Mucosa of gallbladder (tissue), 1 donor: ENCODE measurements around the gene CFD. TPM values are rescaled to one million over a fixed set of nuclear protein-coding genes. Genes with fewer than 3 reads are reported as not detected.
"Not testable (repeated sequence)": the region's sequence is repeated elsewhere in the genome, so short reads cannot be mapped to it uniquely, and the experiment has no call there.

Source experiments
- DNase-seq: peaks from one replicate; pipeline ENCODE4 v3.0.0-alpha.2; 2020; ENCODE audit warnings: low spot score
- total RNA-seq: library from RNA; stranded (reverse); gene quantifications from one replicate; pipeline ENCODE4 v1.2.1, GENCODE V29; 2021
- donor health status: DM: no; HTN: no; CAD: no.

The CFD gene
- total RNA-seq, result 133 TPM

DNA sequence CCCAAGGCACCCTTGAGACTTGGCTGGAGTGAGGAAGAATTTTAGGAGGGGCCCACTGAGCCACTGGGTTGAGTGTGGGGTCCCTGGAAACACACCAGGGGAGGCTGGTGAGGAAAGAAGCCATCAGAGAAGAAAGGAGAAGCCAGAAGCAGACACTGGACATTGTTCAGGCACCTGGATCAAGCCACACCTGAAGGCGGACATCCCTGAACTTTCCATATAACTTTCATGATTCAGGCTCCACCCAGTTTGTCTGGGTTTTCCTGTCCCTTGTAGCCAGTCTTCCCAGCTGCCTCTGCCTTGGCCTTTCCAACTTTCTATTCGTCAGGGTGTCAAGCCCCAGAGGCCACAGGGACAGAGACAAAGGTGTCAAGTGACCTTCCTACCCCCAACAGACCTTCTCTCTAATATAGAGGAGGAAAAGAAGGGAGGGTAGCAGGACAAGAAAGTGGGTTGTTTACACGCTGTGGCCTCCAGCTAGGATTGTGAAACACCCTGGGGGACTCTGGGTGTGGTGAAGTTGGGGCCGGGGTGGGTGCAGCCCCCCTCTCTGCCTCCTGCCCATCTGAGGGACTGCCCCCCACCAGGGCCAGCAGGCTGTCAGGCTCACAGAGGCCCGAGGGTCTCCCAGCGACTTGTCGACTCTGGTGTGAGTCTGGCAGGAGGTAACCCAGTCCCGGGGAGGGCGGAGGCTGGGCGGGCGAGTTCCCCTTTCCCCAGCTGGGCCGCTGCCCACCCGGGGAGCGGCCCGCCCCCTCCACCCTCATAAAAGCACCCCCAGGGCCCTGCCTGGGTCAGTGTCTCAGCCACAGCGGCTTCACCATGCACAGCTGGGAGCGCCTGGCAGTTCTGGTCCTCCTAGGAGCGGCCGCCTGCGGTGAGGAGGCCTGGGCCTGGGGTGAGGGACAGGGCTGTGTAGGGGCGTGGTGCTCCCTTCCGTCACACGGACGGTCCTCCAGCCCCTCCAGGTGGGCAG is at the start of gene CFD:
Gene CFD (plus strand): TSS at position 797 of the 976 bp plus-strand sequence. CDS start 26 bp downstream, at position 823.
- no peak for DNase-seq

DNA sequence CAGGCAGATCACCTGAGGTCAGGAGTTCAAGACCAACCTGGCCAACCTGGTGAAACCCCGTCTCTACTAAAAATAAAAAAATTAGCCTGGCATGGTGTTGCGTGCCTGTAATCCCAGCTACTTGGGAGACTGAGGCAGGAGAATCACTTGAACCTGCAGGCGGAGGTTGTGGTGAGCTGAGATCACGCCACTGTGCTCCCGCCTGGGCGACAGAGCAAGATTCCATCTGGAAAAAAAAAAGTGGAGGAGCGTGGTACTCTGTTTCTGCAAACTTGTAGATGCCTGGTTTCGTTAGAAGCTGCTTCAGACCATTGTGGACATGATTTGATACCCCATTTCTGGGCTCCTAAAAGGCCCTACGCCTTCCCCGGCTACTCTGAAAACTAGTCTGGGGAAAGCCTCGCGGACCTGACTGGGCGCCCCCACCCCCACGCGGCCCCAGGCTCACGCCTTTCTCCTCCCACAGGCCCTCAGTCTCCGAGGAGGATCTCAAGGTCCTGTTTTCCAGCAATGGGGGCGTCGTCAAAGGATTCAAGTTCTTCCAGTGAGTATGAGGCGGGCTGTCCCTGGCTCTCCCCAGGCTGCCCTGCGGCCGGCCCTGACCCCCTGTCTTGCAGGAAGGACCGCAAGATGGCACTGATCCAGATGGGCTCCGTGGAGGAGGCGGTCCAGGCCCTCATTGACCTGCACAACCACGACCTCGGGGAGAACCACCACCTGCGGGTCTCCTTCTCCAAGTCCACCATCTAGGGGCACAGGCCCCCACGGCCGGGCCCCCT is 49.2 kb upstream of the CFD start:
- no peak for DNase-seq

DNA sequence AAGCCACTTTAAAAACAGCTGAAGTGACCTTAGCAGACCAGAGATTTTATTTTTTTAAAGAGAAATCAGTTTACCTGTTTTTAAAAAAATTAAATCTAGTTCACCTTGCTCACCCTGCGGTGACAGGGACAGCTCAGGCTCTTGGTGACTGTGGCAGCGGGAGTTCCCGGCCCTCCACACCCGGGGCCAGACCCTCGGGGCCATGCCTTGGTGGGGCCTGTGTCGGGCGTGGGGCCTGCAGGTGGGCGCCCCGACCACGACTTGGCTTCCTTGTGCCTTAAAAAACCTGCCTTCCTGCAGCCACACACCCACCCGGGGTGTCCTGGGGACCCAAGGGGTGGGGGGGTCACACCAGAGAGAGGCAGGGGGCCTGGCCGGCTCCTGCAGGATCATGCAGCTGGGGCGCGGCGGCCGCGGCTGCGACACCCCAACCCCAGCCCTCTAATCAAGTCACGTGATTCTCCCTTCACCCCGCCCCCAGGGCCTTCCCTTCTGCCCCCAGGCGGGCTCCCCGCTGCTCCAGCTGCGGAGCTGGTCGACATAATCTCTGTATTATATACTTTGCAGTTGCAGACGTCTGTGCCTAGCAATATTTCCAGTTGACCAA is 48.5 kb upstream of the CFD start:
- DNase-seq, result no peak

DNA sequence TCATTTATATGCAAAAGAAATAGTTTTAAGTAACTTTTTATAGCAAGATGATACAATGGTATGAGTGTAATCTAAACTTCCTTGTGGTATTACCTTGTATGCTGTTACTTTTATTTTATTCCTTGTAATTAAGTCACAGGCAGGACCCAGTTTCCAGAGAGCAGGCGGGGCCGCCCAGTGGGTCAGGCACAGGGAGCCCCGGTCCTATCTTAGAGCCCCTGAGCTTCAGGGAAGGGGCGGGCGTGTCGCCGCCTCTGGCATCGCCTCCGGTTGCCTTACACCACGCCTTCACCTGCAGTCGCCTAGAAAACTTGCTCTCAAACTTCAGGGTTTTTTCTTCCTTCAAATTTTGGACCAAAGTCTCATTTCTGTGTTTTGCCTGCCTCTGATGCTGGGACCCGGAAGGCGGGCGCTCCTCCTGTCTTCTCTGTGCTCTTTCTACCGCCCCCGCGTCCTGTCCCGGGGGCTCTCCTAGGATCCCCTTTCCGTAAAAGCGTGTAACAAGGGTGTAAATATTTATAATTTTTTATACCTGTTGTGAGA is 47.9 kb upstream of the CFD start:
- no peak for DNase-seq

DNA sequence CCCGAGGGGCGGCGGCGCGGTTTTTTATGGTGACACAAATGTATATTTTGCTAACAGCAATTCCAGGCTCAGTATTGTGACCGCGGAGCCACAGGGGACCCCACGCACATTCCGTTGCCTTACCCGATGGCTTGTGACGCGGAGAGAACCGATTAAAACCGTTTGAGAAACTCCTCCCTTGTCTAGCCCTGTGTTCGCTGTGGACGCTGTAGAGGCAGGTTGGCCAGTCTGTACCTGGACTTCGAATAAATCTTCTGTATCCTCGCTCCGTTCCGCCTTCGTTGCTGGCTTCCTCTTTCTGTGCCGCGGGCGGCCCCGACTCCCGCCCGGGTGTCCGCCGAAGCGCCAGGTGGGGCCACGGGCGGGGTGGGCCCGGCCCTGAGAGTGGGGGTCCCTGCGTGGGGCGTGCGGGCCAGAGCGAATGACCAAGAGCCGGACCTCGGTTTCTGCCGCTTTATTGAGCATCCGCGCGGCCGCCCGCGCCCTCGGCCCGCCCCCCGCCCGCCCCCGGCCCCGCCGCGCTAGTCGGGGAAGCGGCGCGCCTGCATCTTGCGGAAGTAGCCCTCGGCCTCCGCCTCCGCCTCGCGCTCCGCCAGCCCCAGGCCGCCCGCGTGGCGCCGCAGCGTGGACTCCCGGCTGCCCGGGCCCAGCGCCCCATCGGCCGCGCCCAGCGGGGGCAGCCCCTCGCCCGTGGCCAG is 47.3 kb upstream of the CFD start:
- DNase-seq, result no peak

DNA sequence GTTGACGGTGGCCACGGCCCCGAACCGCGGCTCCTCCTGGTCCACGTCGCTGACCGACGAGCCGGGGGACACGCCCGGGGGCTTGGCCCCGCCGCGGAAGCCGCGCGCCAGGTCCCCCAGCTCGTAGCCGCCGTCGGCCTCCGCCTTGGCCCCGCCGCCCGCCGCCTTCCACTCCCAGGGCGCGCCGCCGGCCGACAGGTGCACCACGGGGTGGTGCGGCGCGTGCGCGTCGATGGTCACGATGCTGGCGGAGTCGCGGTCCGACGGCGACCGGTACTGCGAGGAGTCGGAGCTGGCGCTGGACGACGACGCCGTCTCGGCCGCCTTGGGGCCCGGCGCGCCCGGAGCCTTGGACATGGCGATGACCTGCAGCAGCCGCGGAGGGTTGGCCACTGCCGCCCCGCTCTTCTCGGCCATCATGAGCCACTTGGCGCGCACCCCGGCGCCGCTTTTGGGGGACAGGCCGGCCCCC is 46.7 kb upstream of the CFD start:
- no peak for DNase-seq

DNA sequence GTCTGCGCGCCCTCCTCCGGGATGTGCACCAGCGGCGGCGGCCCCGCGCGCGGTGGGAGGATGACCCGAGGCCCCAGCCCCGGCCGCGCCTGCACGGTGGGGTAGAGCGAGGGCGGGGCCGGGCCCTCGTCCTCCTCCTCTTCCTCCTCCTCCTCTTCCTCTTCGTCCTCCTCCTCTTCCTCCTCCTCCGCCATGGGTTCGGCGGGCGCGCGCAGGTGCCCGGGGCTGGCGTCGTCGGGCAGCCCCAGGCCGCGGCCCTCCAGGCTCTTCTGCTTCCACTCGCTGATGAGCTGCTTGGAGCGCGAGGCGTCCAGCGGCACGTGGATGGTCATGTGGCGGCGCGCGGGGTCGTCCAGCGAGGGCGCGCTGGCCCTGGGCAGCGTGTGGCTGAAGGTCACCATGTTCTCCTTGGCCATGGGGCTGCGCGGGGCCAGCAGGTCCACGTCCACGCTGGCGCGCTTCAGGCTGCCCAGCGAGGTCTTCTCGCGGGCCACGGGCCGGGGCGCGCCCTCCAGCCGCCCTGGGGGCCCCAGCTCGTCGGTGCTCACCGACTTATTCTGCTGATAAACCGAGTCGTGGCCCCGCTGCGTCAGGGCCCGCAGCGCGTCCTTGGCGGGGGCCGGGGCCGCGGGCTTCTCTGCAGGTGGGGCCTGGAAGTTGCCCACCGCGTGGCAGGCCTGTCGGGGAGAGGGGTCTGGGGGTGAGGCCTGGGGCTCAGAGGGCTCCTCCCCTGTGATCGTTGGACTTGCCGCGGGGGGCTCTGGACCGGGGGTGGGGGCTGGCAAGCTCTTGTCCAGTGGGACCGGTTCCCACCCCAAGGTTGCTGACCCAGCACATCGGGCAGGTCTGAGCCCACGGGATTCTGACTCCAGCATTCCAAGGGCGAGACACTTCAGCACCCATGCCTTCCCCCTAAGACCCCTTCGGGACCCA is 46.0 kb upstream of the CFD start:
- no peak for DNase-seq

DNA sequence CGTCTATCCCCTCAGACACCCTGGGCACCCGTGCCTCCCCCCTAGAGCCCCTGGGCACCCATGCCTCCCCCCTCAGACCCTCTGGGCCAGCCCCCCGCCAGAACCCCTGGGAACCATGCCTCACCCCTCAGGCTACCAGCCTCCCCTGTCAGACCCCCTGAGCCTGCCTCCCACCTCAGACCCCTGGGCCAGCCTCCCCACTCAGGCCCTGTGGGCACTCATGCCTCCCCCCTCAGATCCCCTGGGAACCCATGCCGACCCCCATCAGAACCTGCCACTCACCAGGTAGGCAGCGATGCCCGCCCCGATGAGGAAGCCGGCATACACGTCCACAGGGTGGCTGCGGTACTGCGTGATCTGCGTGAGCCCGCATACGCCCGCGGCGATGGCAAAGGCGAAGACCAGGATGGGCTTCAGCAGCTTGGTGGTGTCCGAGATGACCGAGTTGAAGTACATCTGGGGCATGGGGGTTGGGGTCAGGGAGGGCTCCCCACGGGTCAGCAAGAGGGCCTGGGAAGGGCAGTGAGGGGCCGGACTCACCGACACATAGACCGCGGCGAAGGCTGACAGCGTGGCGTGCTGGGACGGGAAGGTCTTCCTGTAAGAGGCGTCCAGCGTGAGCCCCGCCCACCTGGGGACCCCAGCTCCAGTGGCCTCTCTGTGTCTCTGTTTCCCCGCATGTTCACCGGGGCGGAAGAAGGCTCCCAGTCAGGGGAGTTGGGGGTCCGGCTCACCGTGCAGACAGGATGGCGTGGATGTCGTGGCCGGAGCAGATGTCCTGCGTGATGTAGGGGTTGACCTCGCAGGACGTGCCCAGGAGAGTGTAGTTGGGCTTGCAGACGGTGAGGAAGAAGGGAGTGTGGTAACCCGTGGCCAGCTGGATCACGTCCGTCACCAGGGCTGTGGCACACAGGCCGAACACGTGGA is 45.0 kb upstream of the CFD start:
- no peak for DNase-seq

DNA sequence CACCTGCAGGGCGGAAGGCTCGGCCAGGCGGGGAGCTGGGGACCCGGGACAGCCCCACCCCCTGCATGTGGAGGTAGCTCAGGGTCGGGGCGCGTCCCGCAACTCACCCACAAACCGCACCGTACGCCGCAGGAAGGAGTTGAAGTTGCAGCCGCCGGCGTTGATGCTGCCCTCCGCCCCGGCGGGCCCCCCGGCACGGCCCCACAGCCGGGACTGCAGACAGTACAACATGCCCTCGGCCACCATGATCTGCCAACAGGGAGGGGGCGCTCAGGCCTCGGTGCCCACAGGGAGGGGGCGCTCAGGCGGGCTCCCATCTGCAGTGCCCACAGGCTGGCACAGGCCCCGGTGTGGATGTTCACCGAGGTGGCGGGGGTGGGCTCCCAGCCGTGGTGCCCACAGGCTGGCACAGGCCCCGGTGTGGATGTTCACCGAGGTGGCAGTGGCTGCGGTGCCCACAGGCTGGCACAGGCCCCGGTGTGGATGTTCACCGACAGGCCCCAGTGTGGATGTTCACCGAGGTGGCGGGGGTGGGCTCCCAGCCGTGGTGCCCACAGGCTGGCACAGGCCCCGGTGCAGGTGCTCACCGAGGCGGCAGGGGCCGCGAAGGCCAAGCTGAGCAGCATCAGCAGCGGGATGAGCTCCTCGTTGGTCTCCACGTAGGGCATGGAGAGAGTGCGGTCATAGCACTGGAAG is 44.2 kb upstream of the CFD start:
- no peak for DNase-seq

DNA sequence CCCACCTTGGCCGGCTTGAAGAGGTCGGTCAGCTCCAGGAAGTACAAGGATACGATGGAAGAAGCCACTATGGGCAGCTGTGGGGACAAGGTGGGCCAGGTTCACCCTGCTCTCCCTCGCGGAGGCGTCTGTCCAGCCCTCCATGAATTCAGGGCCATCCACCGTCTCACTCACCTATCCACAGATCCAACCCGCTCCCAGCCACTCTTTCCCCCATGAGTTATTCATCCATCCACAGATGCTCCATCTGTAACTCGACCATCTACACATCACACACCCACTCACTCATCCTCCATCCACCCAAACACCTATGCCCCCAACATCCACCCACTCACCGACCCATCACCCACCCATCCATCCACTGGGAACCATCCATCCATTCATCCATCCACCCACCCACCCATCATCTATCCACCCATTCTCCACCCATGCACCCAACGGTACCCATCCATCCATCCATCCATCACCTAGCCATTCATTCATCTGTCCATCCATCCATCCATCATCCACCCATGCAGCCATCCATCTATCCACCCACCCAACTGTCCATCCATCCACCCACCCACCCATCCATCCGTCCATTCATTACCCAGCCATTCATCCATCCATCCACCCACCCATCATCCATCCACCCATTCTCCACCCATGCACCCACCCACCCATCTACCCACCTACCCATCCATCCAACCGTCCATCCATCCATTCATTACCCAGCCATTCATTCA is 43.5 kb upstream of the CFD start:
- no peak for DNase-seq

DNA sequence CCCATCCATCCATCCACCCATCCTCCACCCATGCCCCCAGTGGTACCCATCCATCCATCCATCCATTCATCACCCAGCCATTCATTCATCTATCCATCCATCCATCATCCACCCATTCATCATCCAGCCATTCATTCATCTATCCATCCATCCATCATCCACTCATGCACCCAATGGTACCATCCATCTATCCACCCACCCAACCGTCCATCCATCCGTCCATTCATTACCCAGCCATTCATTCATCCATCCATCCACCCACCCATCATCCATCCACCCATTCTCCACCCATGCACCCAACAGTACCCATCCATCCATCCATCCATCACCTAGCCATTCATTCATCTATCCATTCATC is 43.0 kb upstream of the CFD start:
- DNase-seq, result no peak

DNA sequence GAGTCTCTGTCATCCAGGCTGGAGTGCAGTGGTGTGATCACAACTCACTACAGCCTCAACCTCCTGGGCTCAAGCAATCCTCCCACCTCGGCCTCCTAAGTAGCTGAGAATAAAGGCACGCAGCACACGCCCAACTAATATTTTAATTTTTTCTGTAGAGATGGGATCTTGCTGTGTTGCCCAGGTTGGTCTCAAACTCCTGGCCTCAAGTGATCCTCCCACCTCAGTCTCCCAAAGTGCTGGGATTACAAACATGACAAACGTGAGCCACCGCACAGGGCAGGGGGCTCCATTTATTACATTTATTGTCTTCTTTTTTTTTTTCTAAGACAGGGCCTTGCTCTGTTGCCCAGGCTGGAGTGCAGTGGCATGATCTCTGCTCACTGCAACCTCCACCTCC is 39.3 kb upstream of the CFD start:
- not testable (repeated sequence) for DNase-seq

DNA sequence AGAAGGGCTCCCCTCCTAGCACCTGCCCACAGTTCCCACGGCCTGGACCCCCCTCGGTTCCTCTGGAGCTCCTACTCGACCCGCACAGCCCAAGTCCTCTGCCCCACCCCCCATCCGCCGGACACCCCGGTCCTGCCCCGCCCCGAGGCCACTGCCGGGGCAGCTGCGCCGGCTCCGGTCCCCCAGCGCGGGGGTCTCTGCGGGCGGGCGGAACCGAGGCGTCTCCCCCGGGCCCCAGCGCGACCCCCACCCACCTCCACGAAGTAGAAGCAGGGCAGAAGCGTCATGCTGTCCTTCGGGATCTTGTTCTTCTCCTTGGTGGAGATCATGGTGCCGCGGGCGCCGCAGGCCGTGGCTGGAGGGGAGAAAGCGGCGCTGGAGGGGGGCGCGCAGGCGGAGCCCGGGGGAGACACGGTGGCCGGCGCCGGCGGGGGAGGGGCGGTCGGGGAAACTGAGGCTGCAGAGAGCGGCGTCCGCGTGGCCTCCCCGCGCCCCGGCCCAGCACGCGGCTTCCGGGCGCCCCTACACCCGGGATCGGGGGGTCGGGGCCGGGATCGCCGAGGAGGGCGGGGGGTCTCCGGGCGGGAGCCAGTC is 38.1 kb upstream of the CFD start:
- no peak for DNase-seq

DNA sequence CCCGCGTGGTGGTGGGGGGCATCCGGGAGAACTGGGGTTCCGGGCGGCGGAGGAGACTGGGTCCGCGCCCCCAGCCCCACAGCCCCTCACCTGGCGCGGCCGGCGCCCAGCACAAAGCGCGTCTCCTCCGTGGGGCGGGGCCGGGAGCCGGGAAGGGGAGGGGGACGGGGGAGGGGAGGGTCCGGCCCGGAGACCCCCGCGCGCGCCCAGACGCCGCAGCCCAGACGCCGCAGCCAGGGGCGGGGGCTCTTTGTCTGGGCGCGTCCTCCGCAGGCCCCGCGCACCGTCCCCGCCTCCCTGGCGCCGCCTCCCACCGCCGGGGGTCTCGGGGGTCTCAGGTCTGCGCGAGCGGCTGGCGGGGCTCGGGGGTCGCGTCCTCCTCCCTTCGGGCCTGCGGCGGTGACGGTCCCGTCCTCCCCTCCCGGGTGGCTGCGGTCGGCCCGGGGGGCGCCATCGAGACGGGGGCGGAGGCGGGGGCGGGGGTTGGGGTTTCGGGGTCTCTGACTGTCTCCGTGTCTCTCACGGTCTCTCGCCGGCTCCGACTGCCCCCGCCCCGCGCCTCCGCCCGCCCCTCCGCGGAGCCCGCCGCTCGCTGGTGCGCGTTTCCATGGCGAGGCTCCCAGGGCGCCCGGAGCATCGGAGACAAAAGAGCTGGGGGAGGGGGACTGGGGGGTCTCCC is 37.5 kb upstream of the CFD start, which contains the start of gene PLPPR3:
Gene PLPPR3 (minus strand): TSS at position 131 of the 679 bp plus-strand sequence. CDS start 396 bp downstream, outside the sequence.
- DNase-seq, result no peak

DNA sequence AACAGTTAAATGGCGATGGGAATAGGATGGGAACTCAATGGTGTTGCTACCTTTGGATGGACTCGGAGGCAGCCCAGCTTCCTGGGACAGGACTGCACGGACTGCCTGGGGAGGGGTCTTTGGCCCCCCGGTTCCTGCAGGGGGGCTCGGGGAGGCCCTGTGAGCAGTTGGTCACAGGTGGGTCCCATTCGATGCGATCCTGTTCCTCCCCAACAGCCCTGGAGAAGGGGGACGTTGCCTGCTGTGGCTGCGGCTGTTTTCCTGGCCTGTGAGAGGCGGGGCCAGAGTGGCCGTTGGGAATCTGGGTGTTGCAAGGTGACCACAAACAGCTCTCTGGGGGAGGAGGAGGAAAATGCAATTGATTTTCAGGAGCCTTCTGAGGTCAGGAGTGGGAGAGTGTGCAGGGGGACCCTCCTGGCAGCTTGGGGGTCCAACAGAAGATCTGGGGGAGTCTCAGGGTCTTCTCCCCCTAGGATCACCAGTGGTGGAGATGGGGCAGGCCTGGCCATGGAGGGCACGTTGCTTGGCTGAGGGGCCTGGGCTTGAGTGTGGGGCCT is 35.8 kb upstream of the CFD start:
- DNase-seq, result no peak

DNA sequence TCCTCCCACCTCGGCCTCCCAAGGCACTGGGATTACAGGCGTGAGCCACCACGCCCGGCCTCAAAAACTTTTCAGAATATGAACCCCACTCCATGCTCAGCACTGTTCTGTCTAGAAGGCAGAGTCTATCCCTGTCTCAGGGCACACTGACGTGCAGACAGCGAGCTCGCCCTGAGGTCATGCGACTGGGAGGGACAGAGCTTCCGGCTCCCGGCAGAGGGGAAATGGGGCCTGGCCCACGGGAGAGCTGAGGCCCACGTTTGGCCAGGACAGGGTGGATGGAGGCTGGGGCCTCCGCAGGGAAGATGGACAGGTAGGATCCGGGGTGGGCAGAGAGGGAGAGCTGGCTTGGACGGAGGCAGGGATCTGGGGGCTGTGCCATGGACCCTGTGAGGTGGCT is 34.6 kb upstream of the CFD start:
- no peak for DNase-seq
